Middle frontal gyrus (tissue), 1 donor: ENCODE data around the gene LRRC39.

Experiments used
- DNase-seq: peaks from one replicate; pipeline ENCODE4 v3.0.0-alpha.2; 2015; ENCODE audit warnings: low spot score; ENCODE audit errors: extremely low spot score

The LRRC39 gene

DNA sequence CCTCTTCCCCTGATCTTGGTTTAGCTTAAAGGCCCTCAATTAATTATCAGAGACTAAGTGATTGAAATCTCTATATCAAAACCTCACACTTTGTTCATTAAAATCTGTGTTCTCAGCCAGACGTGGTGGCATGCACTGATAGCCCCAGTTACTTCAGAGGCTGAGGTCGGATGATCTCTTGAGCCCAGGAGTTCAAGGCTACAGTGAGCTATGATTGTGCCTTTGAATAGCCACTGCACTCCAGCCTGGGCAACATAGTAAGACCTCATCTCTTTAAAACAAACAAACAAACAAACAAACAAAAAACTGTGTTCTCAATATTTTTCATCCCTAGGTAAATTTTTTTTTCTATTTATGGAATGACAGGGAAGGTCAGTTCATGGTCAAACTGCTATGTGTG is 26.4 kb downstream of the LRRC39 start:
- no peak for DNase-seq

DNA sequence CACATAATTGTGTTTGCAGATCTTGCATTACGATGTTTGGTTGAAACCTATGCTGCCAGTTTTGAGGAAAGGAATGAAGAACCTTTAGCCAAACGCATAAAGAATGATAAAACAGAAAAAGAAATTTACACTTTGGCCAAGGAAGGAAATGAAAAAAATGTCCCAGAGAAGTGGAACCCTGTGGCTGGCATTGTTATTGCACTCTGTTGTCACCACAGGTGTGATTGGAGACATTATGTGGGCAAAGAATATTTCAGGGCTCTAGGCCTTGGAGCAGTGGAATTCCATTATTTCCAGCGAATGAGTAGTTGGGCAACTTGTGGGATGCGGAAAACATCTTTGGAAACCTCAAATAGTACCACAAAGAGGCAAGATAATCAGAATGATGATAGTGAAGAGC is 30.2 kb downstream of the LRRC39 start:
- no peak for DNase-seq

DNA sequence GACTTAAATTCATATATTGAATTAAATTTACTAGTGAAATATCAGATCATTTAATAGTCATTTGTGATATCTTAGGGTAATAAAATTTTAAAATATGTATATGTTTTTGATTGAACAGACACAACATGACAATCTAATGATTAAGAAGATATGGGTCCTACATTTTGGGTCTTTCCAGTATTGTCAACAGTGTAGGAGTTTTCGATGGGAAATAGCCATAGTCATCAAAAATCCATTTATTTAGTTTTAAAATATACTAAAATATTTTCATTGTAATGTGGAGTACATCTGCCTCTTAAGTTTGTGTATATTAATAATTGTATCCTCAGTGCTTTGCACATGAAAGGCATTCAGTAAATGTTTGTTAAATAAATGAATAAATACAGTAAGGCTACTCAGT is 31.1 kb downstream of the LRRC39 start:
- DNase-seq: no peak

- DNase-seq: no peak
Observed at GRCh38 chr1:100145116-100145515, 32.9 kb downstream of the LRRC39 start.

DNA sequence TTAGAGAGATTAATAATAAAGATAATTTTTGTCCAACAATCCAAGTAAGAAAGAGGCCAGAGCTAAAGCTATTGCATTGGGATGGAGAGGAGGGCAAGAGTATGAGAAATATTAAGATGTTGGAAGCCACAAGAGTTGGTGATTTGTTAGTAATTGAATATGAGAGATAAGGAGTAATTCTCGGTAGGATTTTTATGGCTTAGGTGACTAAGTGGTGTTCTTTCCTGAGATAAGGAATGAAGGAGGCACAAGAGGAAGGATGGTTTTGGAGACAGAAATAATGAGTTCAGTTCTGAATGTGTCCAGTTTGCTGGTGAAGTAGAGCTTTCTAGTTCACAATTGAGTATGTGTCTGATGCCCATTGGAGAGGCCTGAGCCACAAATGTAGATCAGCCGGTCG is 35.7 kb downstream of the LRRC39 start:
- no peak for DNase-seq

DNA sequence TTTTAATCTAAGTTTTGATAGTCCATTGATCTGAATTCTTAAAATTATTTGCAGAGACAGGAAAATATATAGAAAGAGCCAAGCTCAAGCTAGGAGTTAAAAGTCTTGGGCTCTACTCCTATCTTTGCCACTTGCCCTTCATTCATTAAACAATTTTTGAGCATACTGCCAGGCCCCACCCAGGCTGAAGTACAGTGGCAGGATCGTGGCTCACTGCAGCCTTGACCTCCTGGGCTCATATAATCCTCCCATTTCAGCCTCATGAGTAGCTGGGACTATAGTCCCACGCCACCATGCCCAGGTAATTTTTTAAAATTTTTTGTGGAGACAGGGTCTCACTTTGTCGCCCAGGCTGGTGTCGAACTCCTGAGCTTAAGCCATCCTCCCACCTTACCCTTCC is 36.9 kb downstream of the LRRC39 start:
- DNase-seq: no peak

DNA sequence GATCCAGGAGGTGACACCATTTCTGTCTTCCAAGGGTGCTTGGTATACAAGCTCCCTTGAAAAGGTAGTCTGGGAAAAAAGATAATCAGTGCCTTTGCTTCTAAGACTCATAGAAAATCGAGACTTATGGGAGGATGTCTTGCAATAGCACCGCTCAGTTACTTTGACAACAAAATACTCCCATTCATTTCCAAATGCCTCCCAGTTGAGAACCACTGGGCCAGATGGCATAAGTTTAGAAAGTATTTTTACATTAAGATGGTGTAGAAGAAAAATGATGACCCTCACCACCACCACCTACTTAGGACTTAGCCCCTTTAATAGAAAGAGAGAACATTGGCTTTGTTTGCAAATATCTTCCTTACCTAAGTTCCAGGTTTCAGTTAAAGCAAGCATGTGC is 40.5 kb downstream of the LRRC39 start:
- no peak for DNase-seq

- no peak for DNase-seq
Observed at GRCh38 chr1:100134872-100135271, 43.2 kb downstream of the LRRC39 start.

- DNase-seq: peak; percentile 94
Observed at GRCh38 chr1:100132566-100133477, 45.2 kb downstream of the LRRC39 start, which contains the start of the genes SASS6 and TRMT13. TSS of gene SASS6 (minus strand) at chr1:100132930. CDS start at chr1:100132814, 116 bp downstream. TSS of gene TRMT13 (plus strand) at chr1:100133163. CDS start at chr1:100133169, 6 bp downstream.

DNA sequence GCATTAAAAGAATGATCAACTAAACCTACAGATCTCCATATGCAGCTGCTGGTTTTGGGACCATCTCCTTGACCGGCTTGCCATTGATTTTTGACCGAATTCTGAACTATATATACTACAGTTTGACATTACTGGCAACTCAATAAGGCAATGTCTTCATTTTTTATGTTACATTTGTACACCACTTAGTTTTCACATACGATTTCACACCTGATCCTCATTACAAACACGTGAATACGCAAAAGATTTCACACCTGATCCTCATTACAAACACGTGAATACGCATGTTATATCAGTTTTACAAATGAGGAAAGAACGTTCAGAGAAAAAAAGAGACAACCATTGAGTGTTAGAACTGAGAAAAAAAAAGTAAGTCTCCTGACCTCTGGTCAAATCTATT is 46.4 kb downstream of the LRRC39 start:
- DNase-seq: no peak

GRCh38 chr1:100130552-100131077 is 47.4 kb downstream of the LRRC39 start:
- no peak for DNase-seq

- DNase-seq: no peak
Observed at GRCh38 chr1:100127226-100127625, 50.8 kb downstream of the LRRC39 start.

DNA sequence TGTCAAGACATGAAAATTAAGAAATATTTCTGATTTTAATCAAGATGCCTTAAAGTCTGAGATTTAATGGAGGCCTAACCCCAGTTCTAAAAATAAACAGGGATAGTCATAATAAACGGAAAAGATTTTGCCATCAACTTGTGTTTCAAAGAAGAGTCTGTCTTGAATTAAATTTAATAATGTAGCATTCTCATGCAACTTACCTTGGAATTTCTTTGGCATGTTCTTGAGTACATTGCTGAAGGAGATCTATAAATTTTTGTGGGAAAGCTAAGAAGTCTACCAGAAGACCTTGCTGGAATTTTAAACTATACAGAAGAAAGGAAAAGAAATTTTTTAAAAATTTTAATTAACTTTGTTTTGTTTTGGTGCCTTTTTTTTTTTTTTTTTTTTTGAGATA is 55.9 kb downstream of the LRRC39 start:
- no peak for DNase-seq

DNA sequence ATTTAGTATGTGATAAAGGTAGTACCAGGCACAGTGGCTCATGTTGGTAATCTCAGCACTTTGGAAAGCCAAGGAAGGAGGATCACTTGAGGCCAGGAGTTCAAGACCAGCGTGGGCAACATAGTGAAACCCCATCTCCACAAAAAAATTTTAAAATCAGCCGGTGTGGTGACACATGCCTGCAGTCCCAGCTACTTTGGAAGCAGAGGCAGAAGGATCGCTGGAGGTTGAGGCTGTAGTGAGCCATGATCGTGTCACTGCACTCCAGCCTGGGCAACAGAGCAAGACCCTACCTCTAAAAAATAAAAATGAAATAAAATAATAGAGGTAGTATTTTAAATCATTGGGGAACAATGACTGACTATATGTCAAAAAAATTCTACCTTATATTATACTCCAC is 62.5 kb downstream of the LRRC39 start:
- no peak for DNase-seq

- DNase-seq: no peak
Observed at GRCh38 chr1:100109554-100110066, 68.4 kb downstream of the LRRC39 start.

- DNase-seq: no peak
Observed at GRCh38 chr1:100107696-100108095, 70.4 kb downstream of the LRRC39 start.

DNA sequence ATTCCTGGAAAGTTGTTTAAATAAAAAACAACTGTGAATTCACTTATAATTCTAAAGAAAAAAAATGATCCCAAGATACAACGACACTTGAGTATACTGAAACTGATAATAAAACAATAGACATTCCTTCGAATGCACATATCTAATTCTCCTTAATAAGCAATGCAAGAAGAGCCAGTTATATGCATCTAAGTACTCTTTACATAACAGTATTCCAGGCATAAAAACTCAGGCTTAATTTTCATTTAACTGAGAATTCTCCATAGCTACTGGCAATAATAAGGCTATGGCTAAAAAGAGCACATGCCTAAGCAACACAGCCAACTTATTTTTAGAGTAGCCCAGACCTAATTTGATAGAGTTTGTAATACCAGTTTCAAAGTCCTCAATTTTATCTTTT is 76.5 kb downstream of the LRRC39 start:
- DNase-seq: no peak

GRCh38 chr1:100100202-100100601 is 77.9 kb downstream of the LRRC39 start:
- no peak for DNase-seq
